Measurements from ENCODE around the gene GDAP2. TPM values are rescaled to one million over a fixed set of nuclear protein-coding genes. Genes with fewer than 3 reads are reported as not detected.
A peak's percentile ranks its signal among the peaks of the same experiment; 100 is the strongest.
"Not testable (repeated sequence)": the region's sequence is repeated elsewhere in the genome, so short reads cannot be mapped to it uniquely, and the experiment has no call there.

GDAP2 gene
- total RNA-seq, 2 donors from 2014 or later, result 22.7 to 38.2 TPM

- Histone ChIP-seq H3K27ac (peak overlapping the region; percentile 62 to 75), H3K4me3 (peak overlapping the region; percentile 92), H3K36me3 (no peaks in the 10 kb centered on the region), H3K9me3 (no peaks in the 10 kb centered on the region), H3K27me3 (replicated peaks; ENCODE audit: insufficient read depth) (no peaks in the 10 kb centered on the region), H3K4me1 (ENCODE audit: control insufficient read depth in 1 of 2, low read depth in 2 of 2) (peaks cover 11 to 28% of the 10 kb centered on the region in 2 donors)
- ATAC-seq (ENCODE audit: insufficient number of reproducible peaks, low FRiP score, low read depth), result peak; percentile 62
- no peak for TF ChIP-seq CTCF (IDR thresholded peaks at IDR 0.05)
- DNase-seq (ENCODE audit: low spot score), result peak; percentile 10
Observed at GRCh38 chr1:117928881-117929342, 509 bp downstream of the GDAP2 start.

GRCh38 chr1:117925981-117926380, 3.4 kb downstream of the GDAP2 start:
- no peak for DNase-seq (ENCODE audit: low spot score)
- H3K9me3 ChIP-seq, result no peaks in the 10 kb centered on the region
- H3K4me3 ChIP-seq, result no peak overlapping the region
- no peak for ATAC-seq (ENCODE audit: insufficient number of reproducible peaks, low FRiP score, low read depth)
- TF ChIP-seq CTCF (IDR thresholded peaks at IDR 0.05), result no peak
- no peaks in the 10 kb centered on the region for H3K36me3 ChIP-seq
- peaks cover 9 to 20% of the 10 kb centered on the region in 2 donors for H3K4me1 ChIP-seq (ENCODE audit: control insufficient read depth in 1 of 2, low read depth in 2 of 2)
- no peak overlapping the region for H3K27ac ChIP-seq
- H3K27me3 ChIP-seq (replicated peaks; ENCODE audit: insufficient read depth), result no peaks in the 10 kb centered on the region

GRCh38 chr1:117922717-117923116, 6.7 kb downstream of the GDAP2 start:
- not testable (repeated sequence) for H3K27me3 ChIP-seq (replicated peaks; ENCODE audit: insufficient read depth)

GRCh38 chr1:117921991-117922390, 7.4 kb downstream of the GDAP2 start:
- DNase-seq (ENCODE audit: low spot score) (no peak), ATAC-seq (ENCODE audit: insufficient number of reproducible peaks, low FRiP score, low read depth) (no peak)
- H3K27me3 ChIP-seq (replicated peaks; ENCODE audit: insufficient read depth), result no peaks in the 10 kb centered on the region
- H3K27ac ChIP-seq, result no peak overlapping the region
- no peaks in the 10 kb centered on the region for H3K4me1 ChIP-seq (ENCODE audit: control insufficient read depth in 1 of 2, low read depth in 2 of 2)
- TF ChIP-seq CTCF (IDR thresholded peaks at IDR 0.05), result no peak
- H3K36me3 ChIP-seq, result peaks cover 21% of the 10 kb centered on the region
- H3K9me3 ChIP-seq, result no peaks in the 10 kb centered on the region
- no peak overlapping the region for H3K4me3 ChIP-seq

More at GRCh38 chr1:117922717-117923116, 6.7 kb downstream of the GDAP2 start:
- H3K9me3 ChIP-seq; H3K4me3 ChIP-seq; H3K27ac ChIP-seq; H3K4me1 ChIP-seq (ENCODE audit: control insufficient read depth in 1 of 2, low read depth in 2 of 2); ATAC-seq (ENCODE audit: insufficient number of reproducible peaks, low FRiP score, low read depth); DNase-seq (ENCODE audit: low spot score): not testable (repeated sequence)
- H3K36me3 ChIP-seq, result peaks cover 13% of the 10 kb centered on the region

GRCh38 chr1:117919376-117919775, 10.0 kb downstream of the GDAP2 start:
- Histone ChIP-seq H3K9me3 (no peaks in the 10 kb centered on the region), H3K4me3 (no peak overlapping the region), H3K27me3 (replicated peaks; ENCODE audit: insufficient read depth) (no peaks in the 10 kb centered on the region), H3K4me1 (ENCODE audit: control insufficient read depth in 1 of 2, low read depth in 2 of 2) (no peaks in the 10 kb centered on the region), H3K36me3 (peaks cover 39% of the 10 kb centered on the region), H3K27ac (no peak overlapping the region)
- no peak for ATAC-seq (ENCODE audit: insufficient number of reproducible peaks, low FRiP score, low read depth)
- DNase-seq (ENCODE audit: low spot score), result no peak
- no peak for TF ChIP-seq CTCF (IDR thresholded peaks at IDR 0.05)

GRCh38 chr1:117911051-117911450, 18.4 kb downstream of the GDAP2 start:
- H3K27ac ChIP-seq, result no peak overlapping the region
- no peak overlapping the region for H3K4me3 ChIP-seq
- H3K4me1 ChIP-seq (ENCODE audit: control insufficient read depth in 1 of 2, low read depth in 2 of 2), result no peaks in the 10 kb centered on the region
- DNase-seq (ENCODE audit: low spot score), result no peak
- no peak for TF ChIP-seq CTCF (IDR thresholded peaks at IDR 0.05)
- H3K27me3 ChIP-seq (replicated peaks; ENCODE audit: insufficient read depth), result no peaks in the 10 kb centered on the region
- peaks cover 24% of the 10 kb centered on the region for H3K36me3 ChIP-seq
- H3K9me3 ChIP-seq, result no peaks in the 10 kb centered on the region
- ATAC-seq (ENCODE audit: insufficient number of reproducible peaks, low FRiP score, low read depth), result no peak

All from thoracic aorta (tissue), 2 donors.